Measurements from ENCODE around the gene ANG. TPM values are rescaled to one million over a fixed set of nuclear protein-coding genes. Genes with fewer than 3 reads are reported as not detected.

Gene ANG
- total RNA-seq, 1 donor from 2014 or later, result 29.3 TPM

GRCh38 chr14:20668969-20669368 lies 19.6 kb upstream of the ANG start:
- Histone ChIP-seq H3K27ac (no peak overlapping the region), H3K9me3 (no peaks in the 10 kb centered on the region), H3K4me1 (peaks cover 3% of the 10 kb centered on the region), H3K4me3 (no peak overlapping the region), H3K36me3 (no peaks in the 10 kb centered on the region), H3K27me3 (ENCODE audit: low read depth) (peaks cover 9% of the 10 kb centered on the region)
- DNase-seq (no peak), ATAC-seq (no peak)
- intact Hi-C loops (cut with DNase I), result no loop called here
- TF ChIP-seq CTCF (IDR thresholded peaks at IDR 0.05), result no peak

- no peak for TF ChIP-seq CTCF (IDR thresholded peaks at IDR 0.05)
- intact Hi-C loops (cut with DNase I), result no loop called here
Observed at GRCh38 chr14:20671597-20672283, 16.8 kb upstream of the ANG start.

DNA sequence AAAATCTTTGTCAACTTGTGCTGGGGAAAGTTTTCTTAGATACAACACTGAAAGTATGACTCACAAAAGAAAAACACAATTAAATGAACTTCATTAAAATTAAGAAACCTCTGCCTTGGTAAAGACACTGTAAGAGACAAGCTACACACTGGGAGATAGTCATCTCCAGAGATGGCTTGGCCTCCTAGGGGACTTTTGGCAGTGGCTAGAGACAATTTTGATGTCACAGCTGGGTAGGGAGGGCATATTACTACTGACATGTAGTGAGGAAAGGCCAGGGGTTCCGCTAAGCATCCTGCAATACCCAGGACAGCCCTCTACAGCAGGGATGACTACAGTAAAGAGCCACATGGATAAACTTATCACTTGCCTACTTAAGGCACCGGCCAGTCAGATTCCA lies 12.9 kb upstream of the ANG start:
- Histone ChIP-seq H3K27ac (no peak overlapping the region), H3K4me1 (peaks cover 12% of the 10 kb centered on the region), H3K9me3 (no peaks in the 10 kb centered on the region), H3K36me3 (no peaks in the 10 kb centered on the region), H3K4me3 (no peak overlapping the region), H3K27me3 (ENCODE audit: low read depth) (no peaks in the 10 kb centered on the region)
- DNase-seq (no peak), ATAC-seq (no peak)
- TF ChIP-seq CTCF (IDR thresholded peaks at IDR 0.05), result no peak
- intact Hi-C loops (cut with DNase I), result no loop called here

More at GRCh38 chr14:20671597-20672283, 16.8 kb upstream of the ANG start:
- Histone ChIP-seq H3K27me3 (ENCODE audit: low read depth) (no peaks in the 10 kb centered on the region), H3K4me1 (no peaks in the 10 kb centered on the region), H3K9me3 (no peaks in the 10 kb centered on the region), H3K36me3 (no peaks in the 10 kb centered on the region), H3K27ac (no peak overlapping the region), H3K4me3 (no peak overlapping the region)
- ATAC-seq (no peak), DNase-seq (no peak)

DNA sequence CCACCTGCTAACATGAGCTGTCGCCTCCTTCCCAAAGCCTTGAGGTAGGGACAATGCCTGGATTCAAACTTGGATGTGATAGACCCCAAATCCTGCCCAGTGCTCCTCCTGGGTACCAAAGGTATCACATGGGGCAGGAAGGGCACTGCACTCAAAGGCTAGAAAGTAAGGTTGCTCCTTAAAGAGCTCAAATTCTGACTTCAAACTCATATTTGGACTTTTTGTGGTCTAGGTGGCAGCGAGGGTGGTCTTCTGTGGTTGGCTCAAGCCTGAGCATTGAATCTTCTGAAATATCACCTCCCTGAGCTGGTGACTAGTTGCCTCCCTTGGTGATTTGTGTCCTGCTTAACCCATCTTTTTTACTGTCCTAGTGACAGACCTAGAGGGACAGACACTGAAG lies 12.5 kb upstream of the ANG start:
- ATAC-seq (no peak), DNase-seq (no peak)
- H3K27ac ChIP-seq, result no peak overlapping the region
- no peak for TF ChIP-seq CTCF (IDR thresholded peaks at IDR 0.05)
- H3K4me1 ChIP-seq, result peaks cover 16% of the 10 kb centered on the region
- H3K27me3 ChIP-seq (ENCODE audit: low read depth), result no peaks in the 10 kb centered on the region
- no peak overlapping the region for H3K4me3 ChIP-seq
- H3K36me3 ChIP-seq, result no peaks in the 10 kb centered on the region
- no peaks in the 10 kb centered on the region for H3K9me3 ChIP-seq
- intact Hi-C loops (cut with DNase I), result no loop called here

DNA sequence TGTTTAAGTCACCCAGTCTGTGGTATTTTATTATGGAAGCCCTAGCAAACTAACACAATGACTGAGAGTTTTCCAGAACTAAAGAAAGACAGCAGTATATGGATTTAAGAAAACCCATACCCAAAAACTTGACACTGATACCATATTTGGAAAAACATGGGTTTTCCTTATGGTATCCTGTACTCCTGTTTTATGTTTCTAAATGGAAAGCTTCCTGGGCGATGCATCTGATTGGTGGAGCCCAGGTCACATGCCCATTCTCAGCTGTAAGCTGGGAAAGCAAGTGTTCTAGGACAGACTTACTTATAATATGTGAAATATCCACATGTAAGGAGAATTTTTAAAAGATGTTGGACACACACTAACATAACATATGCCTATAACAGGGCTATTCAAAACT lies 8.7 kb upstream of the ANG start:
- ATAC-seq, result no peak
- DNase-seq, result no peak
- no peak overlapping the region for H3K27ac ChIP-seq

More for the DNA sequence above, 8.7 kb upstream of the ANG start:
- Histone ChIP-seq H3K4me3 (no peak overlapping the region), H3K36me3 (no peaks in the 10 kb centered on the region), H3K9me3 (no peaks in the 10 kb centered on the region), H3K4me1 (peaks cover 18% of the 10 kb centered on the region), H3K27me3 (ENCODE audit: low read depth) (no peaks in the 10 kb centered on the region)
- intact Hi-C loops (cut with DNase I), result no loop called here
- no peak for TF ChIP-seq CTCF (IDR thresholded peaks at IDR 0.05)
